Upper lobe of left lung (tissue), 6 donors: ENCODE results near the gene AFG3L2. TPM values are rescaled to one million over a fixed set of nuclear protein-coding genes. Genes with fewer than 3 reads are reported as not detected.

ENCODE experiments used
- ATAC-seq, 2 donors: fragments of 200-7000 bp; cut with Tn5 transposase; one replicate each; pipeline ENCODE4 v1.9.1; 2022; ENCODE audit warnings: mild to moderate bottlenecking in 2 of 2, moderate library complexity in 2 of 2; ENCODE audit not compliant: low FRiP score in 2 of 2
- DNase-seq, 2 donors: peaks; one replicate each; pipeline ENCODE4 v3.0.0-alpha.2; 2019 to 2020
- H3K27ac ChIP-seq, 4 donors: fragments of 200-600 bp; sonication (generic); one replicate each; pipeline ENCODE4 v1.5.1; 2016 to 2019
- H3K27me3 ChIP-seq, 4 donors: fragments of 200-600 bp; sonication (generic); one replicate each; pipeline ENCODE4 v1.5.1; 2017 to 2019
- H3K36me3 ChIP-seq, 4 donors: fragments of 200-600 bp; sonication (generic); one replicate each; pipeline ENCODE4 v1.5.1; 2016 to 2019
- H3K4me1 ChIP-seq, 4 donors: fragments of 200-600 bp; sonication (generic); one replicate each; pipeline ENCODE4 v1.5.1; 2018 to 2019
- H3K4me3 ChIP-seq, 4 donors: fragments of 200-600 bp; sonication (generic); one replicate each; pipeline ENCODE4 v1.5.1; 2017 to 2019; ENCODE audit warnings: mild to moderate bottlenecking in 2 of 4, moderate library complexity in 1 of 4
- H3K9me3 ChIP-seq, 4 donors: fragments of 200-600 bp; sonication (generic); one replicate each; pipeline ENCODE4 v1.5.1; 2018 to 2019
- CTCF ChIP-seq, 6 experiments: fragments of 450-650 bp in 4 of 6; fragments of 200-600 bp in 2 of 6; sonication (generic) in 2 of 6; IDR thresholded peaks; one replicate each; pipeline ENCODE4 v1.5.1; 2016 to 2019; ENCODE audit warnings: antibody characterized with exemption in 6 of 6
- EP300 ChIP-seq, 4 donors: sonication (generic); formaldehyde crosslinking; IDR thresholded peaks; one replicate each; pipeline ENCODE4 v1.5.1; 2017; ENCODE audit warnings: antibody characterized with exemption in 4 of 4, control low read depth in 2 of 4
- POLR2A ChIP-seq, 4 donors: fragments of 450-650 bp; IDR thresholded peaks; one replicate each; pipeline ENCODE4 v1.5.1; 2016 to 2017; ENCODE audit warnings: antibody characterized with exemption in 4 of 4, mild to moderate bottlenecking in 2 of 4
- POLR2AphosphoS5 ChIP-seq, 2 donors: sonication (generic); formaldehyde crosslinking; IDR thresholded peaks; one replicate each; pipeline ENCODE4 v1.5.1; 2017; ENCODE audit warnings: antibody characterized with exemption in 2 of 2
- WGBS, 2 donors: methylation state at CpG; one replicate each; pipeline ENCODE4 v1.1.5; 2017 to 2018; 5-methylcytosine and 5-hydroxymethylcytosine counted together
- total RNA-seq, 6 donors: library from RNA; depleted of rRNA in 4 of 6; stranded (reverse); fragments of >200 nt in 4 of 6; gene quantifications; one replicate each; pipeline versions ENCODE4 v1.1.0 to v1.2.1, GENCODE V29; 2016 to 2021
- donor health status: DM: no; HTN: no; CAD: no; lungs with moderate emphysema.
- donor health status: DM: no; HTN: yes; CAD: no; lungs with severe emphysema.

AFG3L2 gene
- total RNA-seq, 6 donors from 2014 or later: 31.3 to 55.6 (median 38.3) TPM

- TF ChIP-seq EP300 (IDR thresholded peaks at IDR 0.05): no peak
- no peak for TF ChIP-seq POLR2AphosphoS5 (IDR thresholded peaks at IDR 0.05)
- TF ChIP-seq POLR2A (IDR thresholded peaks at IDR 0.05): no peak
- TF ChIP-seq CTCF (IDR thresholded peaks at IDR 0.05): no peak
- Histone ChIP-seq H3K9me3 (peaks cover 0 to 4% (median 1%) of the 10 kb centered on the region in 4 donors), H3K4me3 (peak overlapping the region; percentile 50 to 88 (median 78)), H3K27me3 (peaks cover 0 to 16% (median 0%) of the 10 kb centered on the region in 4 donors), H3K36me3 (peaks cover 0 to 24% (median 7%) of the 10 kb centered on the region in 4 donors), H3K27ac (peak overlapping the region; percentile 90 to 98 (median 98)), H3K4me1 (peaks cover 21 to 30% (median 26%) of the 10 kb centered on the region in 4 donors)
- 27 to 41% methylated on average over 18 to 39 of the region's 39 CpGs for WGBS, 2 donors
- ATAC-seq: peak; percentile 40 to 61
- no peak for DNase-seq
Observed at GRCh38 chr18:12306752-12307700, 70.0 kb downstream of the AFG3L2 start.

GRCh38 chr18:12305930-12306629 lies 70.9 kb downstream of the AFG3L2 start:
- no peak for ATAC-seq
- Histone ChIP-seq H3K36me3 (peaks cover 0 to 14% (median 4%) of the 10 kb centered on the region in 4 donors), H3K4me3 (no peak overlapping the region), H3K9me3 (no peaks in the 10 kb centered on the region), H3K27me3 (peaks cover 0 to 16% (median 0%) of the 10 kb centered on the region in 4 donors), H3K4me1 (peaks cover 21 to 30% (median 26%) of the 10 kb centered on the region in 4 donors), H3K27ac (no peak overlapping the region)
- WGBS, 2 donors: 83 to 90% methylated on average over 24 to 25 of the region's 25 CpGs
- no peak for DNase-seq
- TF ChIP-seq POLR2A (IDR thresholded peaks at IDR 0.05) (no peak), CTCF (IDR thresholded peaks at IDR 0.05) (no peak), EP300 (IDR thresholded peaks at IDR 0.05) (no peak), POLR2AphosphoS5 (IDR thresholded peaks at IDR 0.05) (no peak)

- ATAC-seq: no peak
- no peak for DNase-seq
- WGBS, 2 donors: 76 to 91% methylated on average over 11 to 12 of the region's 12 CpGs
- peaks cover 0 to 6% (median 0%) of the 10 kb centered on the region in 4 donors for H3K36me3 ChIP-seq
- no peak for TF ChIP-seq EP300 (IDR thresholded peaks at IDR 0.05)
- TF ChIP-seq POLR2AphosphoS5 (IDR thresholded peaks at IDR 0.05): no peak
- no peak for TF ChIP-seq POLR2A (IDR thresholded peaks at IDR 0.05)
- no peak for TF ChIP-seq CTCF (IDR thresholded peaks at IDR 0.05)
- H3K27me3 ChIP-seq: peaks cover 0 to 16% (median 0%) of the 10 kb centered on the region in 4 donors
- no peaks in the 10 kb centered on the region for H3K9me3 ChIP-seq
- H3K4me1 ChIP-seq: peaks cover 15 to 30% (median 23%) of the 10 kb centered on the region in 4 donors
- no peak overlapping the region for H3K4me3 ChIP-seq
- H3K27ac ChIP-seq: no peak overlapping the region
Observed at GRCh38 chr18:12305211-12305610, 71.8 kb downstream of the AFG3L2 start.

GRCh38 chr18:12304351-12305210 lies 72.4 kb downstream of the AFG3L2 start:
- TF ChIP-seq POLR2AphosphoS5 (IDR thresholded peaks at IDR 0.05) (no peak), POLR2A (IDR thresholded peaks at IDR 0.05) (no peak), EP300 (IDR thresholded peaks at IDR 0.05) (no peak), CTCF (IDR thresholded peaks at IDR 0.05) (no peak)
- ATAC-seq (no peak), DNase-seq (peak in 1 of 2 donors; percentile 72)
- H3K27me3 ChIP-seq: peaks cover 0 to 16% (median 0%) of the 10 kb centered on the region in 4 donors
- H3K9me3 ChIP-seq: no peaks in the 10 kb centered on the region
- whole genome bisulfite sequencing, 2 donors: 63 to 68% methylated on average over 19 of the region's 19 CpGs
- H3K36me3 ChIP-seq: peaks cover 0 to 2% (median 0%) of the 10 kb centered on the region in 4 donors
- H3K27ac ChIP-seq: no peak overlapping the region
- no peak overlapping the region for H3K4me3 ChIP-seq
- H3K4me1 ChIP-seq: peaks cover 9 to 24% (median 17%) of the 10 kb centered on the region in 4 donors
